Ovary (tissue), 9 donors: Measurements from ENCODE around the gene RNH1. TPM values are rescaled to one million over a fixed set of nuclear protein-coding genes. Genes with fewer than 3 reads are reported as not detected.

ENCODE experiments used
- DNase-seq, 5 donors: peaks; one replicate each; pipeline ENCODE4 v3.0.0-alpha.2; 2019 to 2020
- H3K27ac ChIP-seq, 2 donors: fragments of 200-600 bp; one replicate each; pipeline versions ENCODE4 v1.5.1 to v1.8.0; 2019 to 2022
- H3K27me3 ChIP-seq: fragments of 200-600 bp; one replicate; pipeline ENCODE4 v1.8.0; 2022
- H3K36me3 ChIP-seq: fragments of 200-600 bp; sonication (generic); one replicate; pipeline ENCODE4 v1.5.1; 2019
- H3K4me1 ChIP-seq: one replicate; pipeline ENCODE4 v1.8.1; 2013; ENCODE audit warnings: mild to moderate bottlenecking, moderate library complexity; ENCODE audit not compliant: insufficient read depth
- H3K4me3 ChIP-seq: fragments of 200-600 bp; sonication (generic); one replicate; pipeline ENCODE4 v1.5.1; 2017
- H3K9me3 ChIP-seq, 2 donors: fragments of 200-600 bp in 1 of 2; sonication (generic) in 1 of 2; one replicate each; pipeline versions ENCODE4 v1.5.1 to v1.8.1; 2013 to 2019; ENCODE audit warnings: mild to moderate bottlenecking in 1 of 2, moderate library complexity in 1 of 2
- CTCF ChIP-seq, 3 donors: fragments of 450-650 bp in 2 of 3; fragments of 200-600 bp in 1 of 3; IDR thresholded peaks; one replicate each; pipeline versions ENCODE4 v1.5.1 to v1.8.0; 2016 to 2022; ENCODE audit warnings: antibody characterized with exemption in 3 of 3, mild to moderate bottlenecking in 1 of 3
- EP300 ChIP-seq: sonication (generic); formaldehyde crosslinking; IDR thresholded peaks from one replicate; pipeline ENCODE4 v1.6.1; 2017; ENCODE audit warnings: antibody characterized with exemption
- POLR2A ChIP-seq: fragments of 450-650 bp; IDR thresholded peaks from one replicate; pipeline ENCODE4 v1.6.1; 2017; ENCODE audit warnings: antibody characterized with exemption, mild to moderate bottlenecking, moderate library complexity
- WGBS, 3 donors: extraction: QIAGEN DNeasy Blood & Tissue Kit in 1 of 3; methylation state at CpG; one replicate each; pipeline versions ENCODE4 v1.1.5 to v1.1.7; 2013 to 2017; 5-methylcytosine and 5-hydroxymethylcytosine counted together
- intact Hi-C, 4 donors: fragments of 100-400 bp; cut with DNase I; formaldehyde crosslinking; loops; one replicate each; pipeline versions ENCODE4 v1.11.0 to v1.15.1; 2022 to 2023
- polyA plus RNA-seq, 2 donors: library from polyadenylated mRNA; stranded (reverse); fragments of 200-250 nt in 1 of 2; fragments of 350-450 nt in 1 of 2; fragmentation: Illumina TruSeq in 1 of 2; extraction: RNeasy Lipid Tissue Mini Kit (QIAGEN cat#74804) in 1 of 2; gene quantifications; one replicate each; pipeline ENCODE4 v1.2.3, GENCODE V29; 2013 to 2014
- total RNA-seq, 7 donors: library from RNA; depleted of rRNA in 2 of 7; stranded (reverse); fragments of >200 nt in 2 of 7; fragmentation: NEBNext Ultra II Directional in 3 of 7; extraction: Animal tissue kit (Norgen Biotek cat#: 25700) in 3 of 7; gene quantifications; one replicate each; pipeline versions ENCODE4 v1.1.0 to v1.2.4, GENCODE V29; 2016 to 2023
- donor health status: DM: no; HTN: no; CAD: no; lungs with moderate emphysema.
- donor health status: DM: no; HTN: no; CAD: no.
- donor health status: Bipolar disorder and iron deficiency.
- donor health status: DM: yes; HTN: yes; CAD: no.
- donor health status: DM: no; HTN: no; CAD: no.
- donor health status: DM: yes; HTN: yes; CAD: no.

Gene RNH1
- total and polyA plus RNA-seq, 9 donors: 17.4 to 233 (median 156) TPM

GRCh38 chr11:453564-453963 lies 53.5 kb downstream of the RNH1 start:
- no peak for TF ChIP-seq POLR2A
- TF ChIP-seq CTCF (IDR thresholded peaks at IDR 0.05): no peak
- TF ChIP-seq EP300: no peak
- intact Hi-C loops: loop anchor here in 2 of 4 donors (5.0 to 10.0 kb wide), 2 partner anchors 51 to 59 kb away; partner anchors contain the start of gene RNH1 (in 1 of the 2)
- DNase-seq: peak in 1 of 5 donors; percentile 52
- Histone ChIP-seq H3K27ac (no peak overlapping the region), H3K27me3 (no peaks in the 10 kb centered on the region), H3K9me3 (no peaks in the 10 kb centered on the region), H3K36me3 (no peaks in the 10 kb centered on the region), H3K4me3 (no peak overlapping the region), H3K4me1 (peaks cover 2% of the 10 kb centered on the region)
- 78 to 87% (median 80%) methylated on average over 13 of the region's 13 CpGs for WGBS, 3 donors

- Histone ChIP-seq H3K9me3 (no peaks in the 10 kb centered on the region), H3K36me3 (no peaks in the 10 kb centered on the region), H3K27ac (no peak overlapping the region), H3K27me3 (no peaks in the 10 kb centered on the region), H3K4me1 (peaks cover 2% of the 10 kb centered on the region), H3K4me3 (no peak overlapping the region)
- no peak for DNase-seq
- 84 to 85% (median 84%) methylated on average over 19 of the region's 19 CpGs for WGBS, 3 donors
- TF ChIP-seq EP300: no peak
- TF ChIP-seq CTCF (IDR thresholded peaks at IDR 0.05): no peak
- no peak for TF ChIP-seq POLR2A
- intact Hi-C loops: loop anchor here in 2 of 4 donors (5.0 to 10.0 kb wide), 2 partner anchors 52 to 59 kb away; partner anchors contain the start of gene RNH1 (in 1 of the 2)
Measured at GRCh38 chr11:452916-453527, 54.0 kb downstream of the RNH1 start.

- Histone ChIP-seq H3K4me1 (peaks cover 2% of the 10 kb centered on the region), H3K27me3 (no peaks in the 10 kb centered on the region), H3K27ac (no peak overlapping the region), H3K36me3 (no peaks in the 10 kb centered on the region), H3K4me3 (no peak overlapping the region), H3K9me3 (no peaks in the 10 kb centered on the region)
- intact Hi-C loops: loop anchor here in 2 of 4 donors (5.0 to 10.0 kb wide), 2 partner anchors 53 to 60 kb away; partner anchors contain the start of gene RNH1 (in 1 of the 2)
- WGBS, 3 donors: 76 to 83% (median 81%) methylated on average over 12 of the region's 12 CpGs
- no peak for TF ChIP-seq POLR2A
- TF ChIP-seq EP300: no peak
- TF ChIP-seq CTCF (IDR thresholded peaks at IDR 0.05): no peak
- no peak for DNase-seq
Measured at GRCh38 chr11:452203-452744, 54.8 kb downstream of the RNH1 start.

- H3K4me3 ChIP-seq: no peak overlapping the region
- no peaks in the 10 kb centered on the region for H3K36me3 ChIP-seq
- H3K9me3 ChIP-seq: no peaks in the 10 kb centered on the region
- TF ChIP-seq CTCF (IDR thresholded peaks at IDR 0.05) (no peak), EP300 (no peak), POLR2A (no peak)
- WGBS, 3 donors: 73 to 81% (median 77%) methylated on average over 12 to 14 of the region's 14 CpGs
- DNase-seq: no peak
- H3K27me3 ChIP-seq: no peaks in the 10 kb centered on the region
- H3K27ac ChIP-seq: no peak overlapping the region
- H3K4me1 ChIP-seq: peaks cover 2% of the 10 kb centered on the region
- intact Hi-C loops: loop anchor here in 2 of 4 donors (5.0 to 10.0 kb wide), 2 partner anchors 53 to 61 kb away; partner anchors contain the start of gene RNH1 (in 1 of the 2)
Measured at GRCh38 chr11:451738-452137, 55.3 kb downstream of the RNH1 start.
